T-helper 1 cell treated with Interleukin-12 subunit alpha and Interleukin-12 subunit beta and Interleukin-4 antibody, amounts not matched to agents 30 μg/mL and 1 μg/mL, for 36 hours (primary cell): ENCODE measurements around the gene P2RX2.

ENCODE experiments used
- H3K27ac Mint-ChIP-seq: one replicate; pipeline ENCODE4 v1.8.0; 2021; ENCODE audit warnings: mild to moderate bottlenecking, mixed read lengths
- H3K27me3 Mint-ChIP-seq: one replicate; pipeline ENCODE4 v1.8.0; 2021; ENCODE audit warnings: low read depth, mixed read lengths
- H3K36me3 Mint-ChIP-seq: one replicate; pipeline ENCODE4 v1.8.0; 2021; ENCODE audit warnings: low read depth, mixed read lengths
- H3K4me1 Mint-ChIP-seq: one replicate; pipeline ENCODE4 v1.8.0; 2021; ENCODE audit warnings: low read depth, mixed read lengths
- H3K4me3 Mint-ChIP-seq: one replicate; pipeline ENCODE4 v1.8.0; 2021; ENCODE audit warnings: mild to moderate bottlenecking, moderate library complexity, mixed read lengths
- H3K9me3 Mint-ChIP-seq: one replicate; pipeline ENCODE4 v1.8.0; 2021; ENCODE audit warnings: mixed read lengths

P2RX2 gene

DNA sequence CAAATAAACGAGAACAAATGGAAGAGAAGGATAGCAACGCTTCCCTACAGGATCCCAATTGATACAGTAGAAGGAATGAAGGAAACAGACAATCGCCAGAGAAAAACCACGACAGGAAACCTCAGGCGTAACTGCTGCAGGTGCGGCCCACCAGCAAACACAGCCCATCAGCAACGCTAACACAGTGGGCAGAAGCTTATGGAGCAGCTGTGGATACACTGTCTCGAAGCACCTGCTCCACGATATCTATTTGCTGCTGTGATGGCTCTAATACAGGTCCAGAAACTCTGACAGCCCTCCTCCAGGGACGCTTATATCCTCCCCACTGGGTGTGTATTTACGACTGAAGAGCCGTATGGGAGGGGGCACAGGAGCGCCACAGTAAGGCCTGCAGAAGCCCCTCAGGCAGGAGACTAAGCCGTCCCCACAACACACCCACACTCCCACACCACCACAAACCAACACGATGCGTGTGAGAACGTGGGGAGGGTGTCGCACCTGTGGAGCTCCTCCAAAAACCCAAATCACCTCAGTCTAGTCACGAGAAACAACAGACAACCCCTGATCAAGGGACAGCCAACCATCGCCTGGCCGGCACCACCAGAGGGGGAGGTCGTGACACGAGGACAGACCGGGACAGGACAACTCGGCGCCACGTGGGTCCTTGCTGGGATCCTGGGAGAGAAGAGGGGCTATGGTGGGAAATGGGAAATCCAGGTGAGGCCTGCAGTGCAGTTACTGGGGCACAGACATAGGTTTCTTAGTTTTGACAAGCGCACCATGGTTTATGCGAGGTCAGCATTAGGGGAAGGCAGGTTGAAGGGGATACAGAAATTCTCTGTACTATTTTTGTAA, 44.6 kb downstream of the P2RX2 start:
- Mint-ChIP-seq H3K36me3 (peaks cover 48% of the 10 kb centered on the region), H3K27me3 (no peaks in the 10 kb centered on the region), H3K4me1 (peaks cover 28% of the 10 kb centered on the region), H3K9me3 (no peaks in the 10 kb centered on the region), H3K27ac (peak overlapping the region; percentile 65), H3K4me3 (no peak overlapping the region)

DNA sequence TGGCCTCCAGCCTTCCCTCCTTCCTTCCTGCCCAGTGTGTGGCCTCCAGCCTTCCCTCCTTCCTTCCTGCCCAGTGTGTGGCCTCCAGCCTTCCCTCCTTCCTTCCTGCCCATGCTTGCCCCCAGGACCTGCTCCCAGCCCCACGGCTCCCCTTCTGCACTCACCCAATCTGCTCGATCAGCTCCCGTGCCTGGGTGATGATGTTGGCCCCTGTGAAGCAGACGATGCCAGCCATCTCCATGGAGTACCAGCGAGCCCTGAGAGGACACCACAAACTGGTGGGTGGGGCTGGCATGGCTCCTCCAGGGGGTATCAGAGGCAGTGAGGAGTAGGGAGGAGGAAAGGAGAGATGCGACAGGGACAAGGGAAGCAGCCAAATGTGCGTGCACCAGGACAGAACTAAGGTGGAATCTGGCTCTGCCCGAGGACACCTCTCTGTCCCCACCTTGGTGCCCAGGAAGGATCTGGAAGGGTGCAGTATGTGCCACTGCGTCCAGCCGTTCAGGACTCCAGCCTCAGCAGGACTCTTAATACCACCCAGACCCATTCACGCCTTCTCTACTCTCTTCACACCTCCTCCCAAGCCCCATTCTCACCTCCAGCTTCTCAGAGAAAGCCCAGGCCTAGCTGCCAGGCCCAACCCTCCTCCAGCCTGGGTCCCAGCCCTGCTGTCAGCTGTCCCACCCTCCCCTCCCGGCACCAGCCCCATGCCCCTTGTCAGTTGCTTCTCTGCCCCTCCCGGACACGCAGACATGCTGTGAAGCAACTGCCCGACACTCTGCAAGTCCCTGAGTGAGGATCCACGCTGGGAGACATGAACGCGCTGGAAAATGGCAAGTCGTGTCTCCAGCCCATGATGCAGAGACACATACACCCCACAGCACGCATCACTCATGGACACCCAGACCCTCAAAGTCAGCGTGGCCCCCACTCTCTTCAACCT, 45.9 kb downstream of the P2RX2 start:
- Mint-ChIP-seq H3K36me3 (peaks cover 47% of the 10 kb centered on the region), H3K4me1 (peaks cover 28% of the 10 kb centered on the region)

DNA sequence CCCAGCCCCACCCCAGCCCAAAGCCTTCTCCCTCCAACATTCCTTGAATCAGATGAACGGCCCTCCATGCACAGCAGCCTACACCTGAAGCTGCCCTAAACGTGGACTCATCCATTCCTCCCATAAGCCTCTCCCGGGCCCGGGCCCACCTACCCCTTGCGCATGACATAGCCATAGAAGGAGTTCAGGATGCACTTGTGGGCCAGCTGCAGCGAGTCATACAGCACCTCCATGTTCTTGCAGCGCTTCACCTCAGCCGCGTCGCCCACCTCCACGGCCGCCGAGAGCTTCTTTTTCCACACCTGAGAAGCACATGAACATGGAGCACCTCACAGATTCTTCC, 46.5 kb downstream of the P2RX2 start:
- no peaks in the 10 kb centered on the region for H3K27me3 Mint-ChIP-seq
- no peak overlapping the region for H3K27ac Mint-ChIP-seq
- no peak overlapping the region for H3K4me3 Mint-ChIP-seq
- H3K36me3 Mint-ChIP-seq, result peaks cover 49% of the 10 kb centered on the region
- H3K9me3 Mint-ChIP-seq, result no peaks in the 10 kb centered on the region
- H3K4me1 Mint-ChIP-seq, result peaks cover 24% of the 10 kb centered on the region

More for the DNA sequence above, 45.9 kb downstream of the P2RX2 start:
- H3K27ac Mint-ChIP-seq, result peak overlapping the region; percentile 55
- no peaks in the 10 kb centered on the region for H3K9me3 Mint-ChIP-seq
- no peaks in the 10 kb centered on the region for H3K27me3 Mint-ChIP-seq
- no peak overlapping the region for H3K4me3 Mint-ChIP-seq

- Mint-ChIP-seq H3K4me1 (peaks cover 21% of the 10 kb centered on the region), H3K9me3 (no peaks in the 10 kb centered on the region), H3K27ac (no peak overlapping the region), H3K4me3 (no peak overlapping the region), H3K27me3 (no peaks in the 10 kb centered on the region), H3K36me3 (peaks cover 51% of the 10 kb centered on the region)
Observed at GRCh38 chr12:132665794-132666193, 47.2 kb downstream of the P2RX2 start.

- Mint-ChIP-seq H3K4me3 (no peak overlapping the region), H3K9me3 (no peaks in the 10 kb centered on the region), H3K27ac (no peak overlapping the region), H3K4me1 (peaks cover 11% of the 10 kb centered on the region), H3K27me3 (no peaks in the 10 kb centered on the region), H3K36me3 (peaks cover 39% of the 10 kb centered on the region)
Observed at GRCh38 chr12:132668191-132669088, 49.9 kb downstream of the P2RX2 start.

DNA sequence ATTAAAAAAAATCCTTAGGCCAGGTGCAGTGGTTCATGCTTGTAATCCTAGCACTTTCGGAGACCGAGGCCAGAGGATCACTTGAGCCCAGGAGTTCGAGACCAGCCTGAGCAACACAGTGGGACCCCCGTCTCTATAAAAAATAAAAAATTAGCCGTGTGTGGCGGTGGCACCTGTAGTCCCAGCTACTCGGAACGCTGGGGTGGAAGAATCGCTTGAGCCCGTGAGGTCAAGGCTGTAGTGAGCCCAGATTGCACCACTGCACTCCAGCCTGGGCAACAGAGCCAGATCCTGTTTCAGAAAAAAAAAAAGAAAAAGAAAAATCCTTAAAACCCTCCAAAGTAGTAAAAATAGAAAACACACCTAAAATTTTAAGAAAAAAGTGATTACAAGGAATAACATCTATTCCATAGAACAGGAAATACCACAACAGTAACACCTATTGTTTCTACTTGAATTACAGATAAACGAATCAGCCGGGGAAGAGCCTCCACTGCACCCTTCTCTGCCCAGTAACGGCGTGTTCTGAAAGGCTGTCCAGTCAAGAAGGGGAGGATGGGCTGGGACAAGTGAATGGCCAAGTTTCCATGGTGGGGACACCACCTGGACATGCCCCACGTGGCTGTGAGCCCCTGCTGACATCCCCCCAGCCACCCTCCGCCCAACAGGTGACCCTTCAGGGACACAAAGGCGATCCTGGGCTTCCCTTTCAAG, 50.7 kb downstream of the P2RX2 start:
- H3K4me3 Mint-ChIP-seq, result no peak overlapping the region
- peaks cover 8% of the 10 kb centered on the region for H3K4me1 Mint-ChIP-seq
- H3K27me3 Mint-ChIP-seq, result no peaks in the 10 kb centered on the region
- H3K36me3 Mint-ChIP-seq, result peaks cover 45% of the 10 kb centered on the region
- H3K27ac Mint-ChIP-seq, result no peak overlapping the region
- H3K9me3 Mint-ChIP-seq, result no peaks in the 10 kb centered on the region
